ENCODE results near the gene CYB5D1. TPM values are rescaled to one million over a fixed set of nuclear protein-coding genes. Genes with fewer than 3 reads are reported as not detected.

The CYB5D1 gene
- total and polyA plus RNA-seq, 2 donors (not counting 1 experiment from before 2014, with no cell fraction given): 6.8 to 6.9 TPM

DNA sequence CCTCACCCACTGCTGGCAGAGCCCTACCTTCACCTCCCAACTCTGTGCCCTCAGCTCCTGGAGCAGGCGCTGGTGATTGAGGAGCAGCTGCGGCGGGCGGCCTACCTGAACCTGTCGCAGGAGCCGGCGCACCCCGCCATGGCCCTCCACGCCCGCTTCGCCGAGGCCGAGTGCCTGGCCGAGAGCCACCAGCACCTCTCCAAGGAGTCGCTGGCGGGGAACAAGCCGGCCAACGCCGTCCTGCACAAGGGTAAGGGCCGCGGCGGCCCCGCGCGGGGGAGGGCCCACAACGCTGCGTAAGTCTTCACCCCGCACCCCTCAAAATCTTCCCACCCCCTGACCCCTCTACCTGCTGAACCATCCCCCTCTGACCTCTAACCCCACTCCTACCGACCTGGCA is 51.3 kb downstream of the CYB5D1 start:
- H3K36me3 ChIP-seq (ENCODE audit: control insufficient read depth, insufficient read depth, low read length): peaks cover 38% of the 10 kb centered on the region
- DNase-seq (ENCODE audit: low read depth in 2 of 2): no peak
- H3K27ac ChIP-seq (ENCODE audit: insufficient read depth, low read length): no peak overlapping the region
- no peak for TF ChIP-seq EZH2 (IDR thresholded peaks at IDR 0.05; ENCODE audit: low read length, missing control alignments)
- TF ChIP-seq, protein P1, sequence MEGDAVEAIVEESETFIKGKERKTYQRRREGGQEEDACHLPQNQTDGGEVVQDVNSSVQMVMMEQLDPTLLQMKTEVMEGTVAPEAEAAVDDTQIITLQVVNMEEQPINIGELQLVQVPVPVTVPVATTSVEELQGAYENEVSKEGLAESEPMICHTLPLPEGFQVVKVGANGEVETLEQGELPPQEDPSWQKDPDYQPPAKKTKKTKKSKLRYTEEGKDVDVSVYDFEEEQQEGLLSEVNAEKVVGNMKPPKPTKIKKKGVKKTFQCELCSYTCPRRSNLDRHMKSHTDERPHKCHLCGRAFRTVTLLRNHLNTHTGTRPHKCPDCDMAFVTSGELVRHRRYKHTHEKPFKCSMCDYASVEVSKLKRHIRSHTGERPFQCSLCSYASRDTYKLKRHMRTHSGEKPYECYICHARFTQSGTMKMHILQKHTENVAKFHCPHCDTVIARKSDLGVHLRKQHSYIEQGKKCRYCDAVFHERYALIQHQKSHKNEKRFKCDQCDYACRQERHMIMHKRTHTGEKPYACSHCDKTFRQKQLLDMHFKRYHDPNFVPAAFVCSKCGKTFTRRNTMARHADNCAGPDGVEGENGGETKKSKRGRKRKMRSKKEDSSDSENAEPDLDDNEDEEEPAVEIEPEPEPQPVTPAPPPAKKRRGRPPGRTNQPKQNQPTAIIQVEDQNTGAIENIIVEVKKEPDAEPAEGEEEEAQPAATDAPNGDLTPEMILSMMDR (conservative IDR thresholded peaks at IDR 0.05 in 1 of 2, IDR thresholded peaks at IDR 0.05 in 1 of 2; ENCODE audit: low read depth in 1 of 2, low read length in 2 of 2): no peak
- no peak overlapping the region for H3K4me3 ChIP-seq (replicated peaks in 1 of 4; ENCODE audit: control extremely low read depth in 1 of 4, insufficient read depth in 1 of 4, low read depth in 3 of 4, low read length in 4 of 4)
- H3K9ac ChIP-seq (ENCODE audit: insufficient read depth, low read length): no peak overlapping the region
- H2AFZ ChIP-seq (ENCODE audit: low read length): no peak overlapping the region
- no peaks in the 10 kb centered on the region for H3K79me2 ChIP-seq (ENCODE audit: control insufficient read depth, insufficient read depth, low read length)
- H4K20me1 ChIP-seq (ENCODE audit: control insufficient read depth, extremely low read depth, insufficient read depth, low read length): no peaks in the 10 kb centered on the region
- no peaks in the 10 kb centered on the region for H3K4me1 ChIP-seq (ENCODE audit: control insufficient read depth, extremely low read depth, insufficient read depth, low read length)
- no peaks in the 10 kb centered on the region for H3K27me3 ChIP-seq (ENCODE audit: control insufficient read depth, insufficient read depth, low read length)
- no peaks in the 10 kb centered on the region for H3K9me3 ChIP-seq (ENCODE audit: control insufficient read depth, insufficient read depth, low read depth, low read length)
- H3K4me2 ChIP-seq (ENCODE audit: extremely low read depth, insufficient read depth, low read length): no peak overlapping the region

DNA sequence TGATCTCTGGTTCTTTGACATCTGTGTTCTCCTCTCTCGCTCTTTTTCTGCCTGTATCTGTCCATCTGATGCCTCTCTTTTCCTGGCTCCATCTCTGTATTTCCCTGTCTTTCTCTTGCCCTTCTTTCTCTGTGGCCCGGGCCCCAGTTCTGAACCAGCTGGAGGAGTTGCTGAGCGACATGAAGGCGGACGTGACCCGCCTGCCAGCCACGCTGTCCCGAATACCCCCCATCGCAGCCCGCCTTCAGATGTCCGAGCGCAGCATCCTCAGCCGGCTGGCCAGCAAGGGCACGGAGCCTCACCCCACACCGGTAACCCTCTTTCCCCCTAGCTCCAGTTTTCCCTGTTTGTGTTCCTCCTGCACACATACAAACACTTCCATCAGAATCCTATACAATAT is 52.5 kb downstream of the CYB5D1 start:
- Histone ChIP-seq H3K79me2 (ENCODE audit: control insufficient read depth, insufficient read depth, low read length) (no peaks in the 10 kb centered on the region), H3K4me3 (replicated peaks in 1 of 4; ENCODE audit: control extremely low read depth in 1 of 4, insufficient read depth in 1 of 4, low read depth in 3 of 4, low read length in 4 of 4) (no peak overlapping the region), H3K9ac (ENCODE audit: insufficient read depth, low read length) (no peak overlapping the region), H3K9me3 (ENCODE audit: control insufficient read depth, insufficient read depth, low read depth, low read length) (no peaks in the 10 kb centered on the region), H2AFZ (ENCODE audit: low read length) (no peak overlapping the region), H3K27me3 (ENCODE audit: control insufficient read depth, insufficient read depth, low read length) (no peaks in the 10 kb centered on the region), H3K27ac (ENCODE audit: insufficient read depth, low read length) (no peak overlapping the region), H3K4me2 (ENCODE audit: extremely low read depth, insufficient read depth, low read length) (no peak overlapping the region), H3K4me1 (ENCODE audit: control insufficient read depth, extremely low read depth, insufficient read depth, low read length) (peaks cover 5% of the 10 kb centered on the region), H3K36me3 (ENCODE audit: control insufficient read depth, insufficient read depth, low read length) (peaks cover 32% of the 10 kb centered on the region), H4K20me1 (ENCODE audit: control insufficient read depth, extremely low read depth, insufficient read depth, low read length) (no peaks in the 10 kb centered on the region)
- TF ChIP-seq EZH2 (IDR thresholded peaks at IDR 0.05; ENCODE audit: low read length, missing control alignments): no peak
- TF ChIP-seq, protein P1 (conservative IDR thresholded peaks at IDR 0.05 in 1 of 2, IDR thresholded peaks at IDR 0.05 in 1 of 2; ENCODE audit: low read depth in 1 of 2, low read length in 2 of 2): no peak
- no peak for DNase-seq (ENCODE audit: low read depth in 2 of 2)

DNA sequence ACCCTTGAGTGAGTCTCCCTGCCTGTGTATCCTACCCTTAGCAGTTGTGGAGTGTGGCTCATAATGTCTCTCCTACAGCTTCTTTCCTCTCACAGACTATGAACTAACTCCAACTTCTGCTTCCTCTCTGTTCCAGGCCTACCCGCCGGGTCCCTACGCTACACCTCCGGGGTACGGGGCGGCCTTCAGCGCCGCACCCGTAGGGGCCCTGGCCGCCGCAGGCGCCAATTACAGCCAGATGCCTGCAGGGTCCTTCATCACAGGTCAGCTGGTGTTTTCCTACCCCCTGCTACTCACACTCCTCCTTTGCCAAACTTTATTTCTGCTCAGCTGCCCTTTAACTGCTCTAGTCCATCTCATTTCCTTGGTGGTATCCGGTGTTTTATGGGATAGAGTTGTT is 52.9 kb downstream of the CYB5D1 start:
- Histone ChIP-seq H3K9me3 (ENCODE audit: control insufficient read depth, insufficient read depth, low read depth, low read length) (no peaks in the 10 kb centered on the region), H4K20me1 (ENCODE audit: control insufficient read depth, extremely low read depth, insufficient read depth, low read length) (no peaks in the 10 kb centered on the region), H3K4me3 (replicated peaks in 1 of 4; ENCODE audit: control extremely low read depth in 1 of 4, insufficient read depth in 1 of 4, low read depth in 3 of 4, low read length in 4 of 4) (no peak overlapping the region), H3K36me3 (ENCODE audit: control insufficient read depth, insufficient read depth, low read length) (peaks cover 28% of the 10 kb centered on the region), H3K79me2 (ENCODE audit: control insufficient read depth, insufficient read depth, low read length) (no peaks in the 10 kb centered on the region), H3K9ac (ENCODE audit: insufficient read depth, low read length) (no peak overlapping the region), H3K27me3 (ENCODE audit: control insufficient read depth, insufficient read depth, low read length) (no peaks in the 10 kb centered on the region), H3K4me2 (ENCODE audit: extremely low read depth, insufficient read depth, low read length) (no peak overlapping the region), H3K4me1 (ENCODE audit: control insufficient read depth, extremely low read depth, insufficient read depth, low read length) (peaks cover 5% of the 10 kb centered on the region), H3K27ac (ENCODE audit: insufficient read depth, low read length) (no peak overlapping the region), H2AFZ (ENCODE audit: low read length) (no peak overlapping the region)
- TF ChIP-seq, protein P1 (conservative IDR thresholded peaks at IDR 0.05 in 1 of 2, IDR thresholded peaks at IDR 0.05 in 1 of 2; ENCODE audit: low read depth in 1 of 2, low read length in 2 of 2): no peak
- TF ChIP-seq EZH2 (IDR thresholded peaks at IDR 0.05; ENCODE audit: low read length, missing control alignments): no peak
- DNase-seq (ENCODE audit: low read depth in 2 of 2): no peak

All from fibroblast of lung (primary cell).